Activated naive CD8-positive, alpha-beta T cell treated with anti-CD3 and anti-CD28 coated beads, Interleukin-2, amount 50 U/mL, for 16 hours (primary cell): ENCODE data around the gene CMPK2.
"Not testable (repeated sequence)": the region's sequence is repeated elsewhere in the genome, so short reads cannot be mapped to it uniquely, and the experiment has no call there.

ENCODE experiments used
- DNase-seq: peaks from one replicate; pipeline ENCODE4 v3.0.0-alpha.2; 2020; ENCODE audit warnings: low read depth, low spot score

Gene CMPK2

DNA sequence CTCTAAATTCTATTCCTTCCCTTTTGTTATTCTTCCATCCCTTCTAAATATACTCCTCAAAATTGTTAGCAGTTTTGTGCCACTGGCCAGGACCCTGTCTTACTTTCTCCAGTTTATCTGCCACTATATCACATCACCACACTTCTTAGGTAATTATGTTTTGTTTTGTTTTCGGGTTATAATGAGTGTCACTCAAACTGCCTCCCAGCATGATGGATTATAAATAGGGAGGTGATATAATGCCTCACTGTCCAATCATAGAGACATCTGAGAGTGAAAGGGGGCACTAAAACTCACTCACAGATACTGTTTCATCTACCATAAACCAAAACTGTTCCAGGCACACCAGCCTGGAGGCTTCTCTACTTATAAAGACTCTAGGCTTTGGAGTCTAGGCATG is 15.3 kb upstream of the CMPK2 start:
- DNase-seq = no peak

- no peak for DNase-seq
Observed at GRCh38 chr2:6880200-6880733, 14.6 kb upstream of the CMPK2 start.

DNA sequence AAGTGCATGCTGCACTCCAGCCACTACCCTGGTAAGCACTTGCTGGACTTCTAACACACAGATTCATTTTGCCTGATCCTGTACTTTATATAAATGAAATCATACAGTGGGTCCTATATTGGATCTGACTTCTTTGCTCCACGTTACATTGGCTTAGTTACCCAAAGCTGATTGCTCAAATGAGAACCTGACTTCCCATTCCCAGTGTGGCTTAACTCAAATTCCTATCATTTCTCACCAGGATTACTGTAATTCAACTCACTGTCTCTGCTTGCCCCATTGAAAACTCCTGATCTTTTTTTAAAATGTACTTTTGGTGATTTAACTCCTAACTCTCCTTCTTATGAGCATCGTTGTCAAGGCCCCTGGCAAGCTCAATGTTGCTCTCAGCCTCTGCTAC is 13.3 kb upstream of the CMPK2 start:
- DNase-seq = no peak

DNA sequence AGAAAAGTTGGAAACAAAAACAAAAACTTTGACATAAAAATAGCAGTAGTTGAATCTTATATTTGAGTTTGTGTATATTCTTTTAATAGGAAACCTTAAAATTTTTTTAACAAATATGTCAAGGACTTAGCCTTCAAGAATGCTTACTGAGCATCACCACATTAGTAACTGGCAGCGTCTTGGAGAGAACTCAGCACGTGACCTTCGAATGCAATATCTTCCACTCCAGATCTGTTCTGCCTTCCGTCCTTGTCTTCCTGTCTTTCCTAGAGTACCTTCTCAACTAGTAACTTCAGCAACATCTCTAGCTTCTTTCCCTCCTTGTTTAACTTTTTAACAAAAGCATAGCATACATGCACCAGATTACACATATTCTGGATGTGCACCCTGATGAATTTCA is 12.8 kb upstream of the CMPK2 start:
- DNase-seq = no peak

DNA sequence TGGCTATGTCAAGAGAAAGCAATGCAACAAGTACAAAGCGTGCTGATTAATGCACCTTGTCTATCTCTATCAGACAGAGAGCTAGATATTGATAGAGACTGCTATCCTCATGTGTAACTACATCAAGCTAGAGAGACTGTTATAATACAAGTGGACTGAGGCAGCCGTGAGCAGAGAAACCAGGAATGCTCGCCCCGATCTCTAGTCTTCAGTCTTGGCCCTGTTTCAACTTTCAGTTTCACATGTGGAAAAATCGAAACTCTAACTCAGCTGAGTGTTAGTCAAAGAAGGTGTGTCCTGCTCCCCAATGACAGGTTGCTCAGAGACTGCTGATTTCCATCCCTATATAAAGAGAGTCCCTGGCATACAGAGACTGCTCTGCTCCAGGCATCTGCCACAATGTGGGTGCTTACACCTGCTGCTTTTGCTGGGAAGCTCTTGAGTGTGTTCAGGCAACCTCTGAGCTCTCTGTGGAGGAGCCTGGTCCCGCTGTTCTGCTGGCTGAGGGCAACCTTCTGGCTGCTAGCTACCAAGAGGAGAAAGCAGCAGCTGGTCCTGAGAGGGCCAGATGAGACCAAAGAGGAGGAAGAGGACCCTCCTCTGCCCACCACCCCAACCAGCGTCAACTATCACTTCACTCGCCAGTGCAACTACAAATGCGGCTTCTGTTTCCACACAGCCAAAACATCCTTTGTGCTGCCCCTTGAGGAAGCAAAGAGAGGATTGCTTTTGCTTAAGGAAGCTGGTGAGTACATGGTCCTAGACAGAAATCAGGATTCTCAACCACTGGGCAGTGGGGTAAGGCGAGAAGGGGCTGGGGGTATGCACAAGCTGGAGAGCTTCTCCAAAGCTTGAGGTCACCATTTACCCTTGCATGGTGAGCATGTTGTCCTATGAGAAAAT is 11.9 kb upstream of the CMPK2 start, which contains the start of gene RSAD2:
RSAD2 (plus strand) TSS at position 376 of the 903 bp plus-strand sequence; CDS start at position 400, 24 bp downstream.
- no peak for DNase-seq

GRCh38 chr2:6876309-6876708 is 10.6 kb upstream of the CMPK2 start:
- DNase-seq = no peak

- DNase-seq = no peak
Observed at GRCh38 chr2:6874032-6874431, 8.3 kb upstream of the CMPK2 start.

- DNase-seq = no peak
Observed at GRCh38 chr2:6872394-6872793, 6.7 kb upstream of the CMPK2 start.

GRCh38 chr2:6866982-6867381 is 1.3 kb upstream of the CMPK2 start:
- no peak for DNase-seq

- no peak for DNase-seq
Observed at GRCh38 chr2:6866275-6866671, 566 bp upstream of the CMPK2 start.

- no peak for DNase-seq
Observed at GRCh38 chr2:6864923-6865345, 773 bp downstream of the CMPK2 start.

DNA sequence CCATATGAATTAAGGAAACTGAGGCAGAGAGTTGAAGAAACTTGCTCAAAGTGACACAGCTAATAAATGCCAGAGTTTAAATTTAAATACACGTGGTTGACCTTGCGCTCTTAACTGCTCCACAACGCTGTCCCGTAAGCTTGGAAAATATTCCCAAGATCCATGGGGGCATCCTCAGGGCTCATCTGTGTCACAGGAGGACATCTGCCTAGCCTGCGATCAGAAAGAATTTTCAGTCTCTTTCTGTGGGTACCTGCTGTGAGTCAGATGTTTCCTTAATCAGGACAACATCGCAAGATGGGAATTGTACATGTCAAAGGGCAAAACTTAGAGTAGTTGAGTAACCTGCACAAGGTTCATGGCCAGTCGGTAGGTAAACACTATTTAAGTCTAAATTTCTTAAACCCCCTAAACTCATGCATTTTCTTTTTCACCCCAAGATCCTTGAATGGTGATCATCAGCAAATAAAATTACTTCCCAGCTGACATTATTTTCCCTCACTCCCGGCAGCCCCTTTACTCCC is 1.4 kb downstream of the CMPK2 start:
- no peak for DNase-seq

DNA sequence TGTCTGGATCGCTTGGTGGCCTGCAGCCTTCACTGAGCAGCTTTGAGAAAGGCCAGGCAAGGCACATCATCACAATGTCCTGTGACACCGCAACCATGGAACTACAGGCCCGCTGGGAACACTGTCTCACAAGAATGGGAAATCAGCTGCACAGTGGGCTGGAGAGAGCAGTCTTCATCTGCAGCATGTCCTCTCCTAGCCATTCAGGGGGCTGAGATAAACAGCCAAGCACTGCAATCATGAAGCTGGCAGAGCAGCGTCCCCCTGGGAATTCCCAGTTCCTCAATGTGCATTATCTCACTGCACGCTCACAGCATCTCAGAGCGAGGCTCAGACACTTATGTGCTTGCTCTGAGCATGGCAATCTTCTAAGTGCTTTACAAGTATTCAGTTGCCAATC is 1.9 kb downstream of the CMPK2 start:
- no peak for DNase-seq

DNA sequence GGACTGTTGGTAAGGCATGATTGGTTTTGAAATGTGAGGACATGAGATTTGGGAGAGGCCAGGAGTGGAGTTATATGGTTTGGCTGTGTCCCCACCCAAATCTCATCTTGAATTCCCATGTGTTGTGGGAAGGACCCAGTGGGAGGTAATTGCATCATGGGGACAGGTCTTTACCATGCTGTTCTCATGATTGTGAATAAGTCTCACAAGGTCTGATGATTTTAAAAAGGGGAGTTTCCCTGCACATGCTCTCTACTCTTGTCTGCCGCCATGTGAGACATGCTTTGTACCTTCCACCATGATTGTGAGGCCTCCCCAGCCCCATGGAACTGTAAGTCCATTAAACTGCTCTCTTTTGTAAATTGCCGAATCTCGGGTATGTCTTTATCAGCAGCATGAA is 5.4 kb downstream of the CMPK2 start:
- DNase-seq = no peak

DNA sequence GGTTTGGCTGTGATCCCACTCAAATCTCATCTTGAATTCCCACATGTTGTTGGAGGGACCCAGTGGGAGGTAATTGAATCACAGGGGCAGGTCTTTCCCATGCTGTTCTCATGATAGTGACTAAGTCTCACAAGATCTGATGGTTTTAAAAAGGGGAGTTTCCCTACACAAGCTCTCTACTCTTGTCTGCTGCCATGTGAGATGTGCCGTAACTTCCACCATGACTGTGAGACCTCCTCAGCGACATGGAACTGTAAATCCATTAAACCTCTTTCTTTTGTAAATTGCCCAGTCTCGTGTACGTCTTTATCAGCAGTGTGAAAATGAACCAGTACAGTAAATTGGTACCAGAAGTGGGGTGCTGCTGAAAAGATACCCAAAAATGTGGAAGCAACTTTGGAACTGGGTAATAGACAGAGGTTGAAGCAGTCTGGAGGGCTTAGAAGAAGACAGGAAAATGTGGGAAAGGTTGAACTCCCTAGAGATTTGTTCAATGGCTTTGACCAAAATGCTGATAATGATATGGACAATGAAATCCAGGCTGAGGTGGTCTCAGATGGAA is 7.2 kb downstream of the CMPK2 start:
- not testable (repeated sequence) for DNase-seq

DNA sequence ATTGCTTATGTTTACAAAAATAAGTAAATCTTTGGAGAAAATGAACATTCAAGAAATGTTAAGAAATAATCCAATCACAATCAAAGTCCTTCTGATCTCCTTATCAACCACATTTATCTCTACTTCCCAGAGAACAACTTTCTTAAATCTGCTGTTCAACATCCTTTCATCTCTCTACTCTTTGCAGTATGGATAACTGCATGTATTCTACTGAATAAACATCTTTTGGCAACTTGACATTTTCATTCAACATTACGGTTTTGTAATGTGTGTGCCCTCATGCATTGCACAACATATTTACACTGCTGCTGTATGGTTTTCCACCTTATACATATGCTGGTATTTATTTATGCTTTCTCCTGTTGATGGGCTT is 9.2 kb downstream of the CMPK2 start:
- no peak for DNase-seq

DNA sequence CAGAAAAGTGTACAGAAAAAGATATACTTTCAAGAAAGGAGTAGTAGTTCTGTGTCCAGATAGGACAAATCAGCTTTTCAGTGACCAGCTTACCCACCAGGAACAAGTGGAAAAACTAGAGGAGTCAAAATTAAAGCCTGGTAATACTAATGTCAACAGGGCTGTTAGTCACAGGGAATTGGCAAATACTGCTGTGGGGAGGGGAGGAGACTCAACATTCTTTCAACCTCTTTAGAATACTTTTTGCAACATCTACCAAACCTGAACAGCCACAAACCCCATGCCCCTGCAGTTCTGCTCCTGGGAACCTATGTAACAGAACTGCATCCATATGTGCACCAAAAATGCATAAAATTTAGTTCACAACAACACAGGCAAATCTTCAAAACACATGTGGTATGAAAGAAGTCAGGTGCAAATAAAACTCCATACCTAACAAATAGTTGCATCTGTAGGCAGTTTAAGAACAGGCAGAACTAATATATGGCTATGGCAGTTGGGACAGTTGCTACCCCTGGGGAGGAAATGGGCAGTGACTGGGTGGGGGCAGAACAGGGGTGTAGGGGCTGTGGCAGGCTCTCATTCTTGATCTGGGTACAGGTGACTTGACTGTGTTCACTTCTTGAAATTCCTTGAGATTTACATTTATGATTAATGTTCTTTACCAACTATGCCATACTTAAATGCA is 9.7 kb downstream of the CMPK2 start:
- DNase-seq = no peak

DNA sequence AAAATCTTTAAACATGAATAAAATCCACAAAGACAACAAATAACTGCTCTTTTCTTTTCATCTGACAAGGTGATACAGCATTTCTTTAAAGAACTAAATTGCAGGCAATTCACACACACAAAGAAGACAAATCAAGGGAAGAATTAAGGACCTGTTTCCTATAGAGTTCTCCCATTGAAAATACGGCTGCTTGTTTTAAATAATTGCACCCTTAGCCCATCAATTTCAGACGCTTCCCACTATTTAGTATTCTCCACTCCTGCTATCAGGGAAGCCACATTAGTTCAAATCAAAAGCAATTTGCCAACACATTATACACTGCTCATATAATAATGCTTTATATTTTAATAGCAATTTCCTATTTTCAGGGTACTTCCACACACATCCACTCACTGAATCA is 11.3 kb downstream of the CMPK2 start:
- no peak for DNase-seq

DNA sequence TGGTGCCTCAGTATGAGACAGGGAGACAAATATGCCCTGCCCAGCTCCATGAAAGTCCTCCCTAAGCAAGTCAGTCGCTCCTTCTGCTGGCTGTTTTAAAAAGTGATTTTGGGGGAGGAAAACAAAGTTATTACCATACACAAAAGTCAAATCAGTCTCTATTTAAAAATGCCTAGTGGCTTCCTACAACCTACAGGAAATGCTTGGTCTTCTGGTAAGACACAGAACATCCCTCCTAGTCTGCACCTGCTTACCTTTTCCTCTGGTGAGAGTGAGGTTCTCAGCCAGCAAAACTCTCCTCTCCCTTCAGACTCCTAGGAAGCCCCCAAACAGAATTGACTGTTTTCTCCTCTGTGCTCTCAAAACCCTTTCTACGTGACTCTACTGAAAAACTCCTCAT is 13.5 kb downstream of the CMPK2 start:
- DNase-seq = no peak

- no peak for DNase-seq
Observed at GRCh38 chr2:6846967-6847681, 18.6 kb downstream of the CMPK2 start.

GRCh38 chr2:6846540-6846939 is 19.2 kb downstream of the CMPK2 start:
- DNase-seq = no peak

- no peak for DNase-seq
Observed at GRCh38 chr2:6845903-6846302, 19.8 kb downstream of the CMPK2 start.
